Neural cell (in vitro differentiated cells): Measurements from ENCODE around the gene PRRC2B.

Experiments used
- EP300 ChIP-seq: fragments of 450-650 bp; conservative IDR thresholded peaks from 2 replicates; pipeline ENCODE4 v1.6.1; 2014; ENCODE audit warnings: antibody characterized with exemption, mild to moderate bottlenecking, moderate library complexity; ENCODE audit not compliant: poor library complexity, severe bottlenecking
- EZH2 ChIP-seq: fragments of 200-600, 300-800 bp; shearing (Covaris generic), sonication (generic); IDR thresholded peaks from 2 replicates; pipeline ENCODE4 v1.6.1; 2014; ENCODE audit warnings: antibody characterized with exemption, low read length, borderline replicate concordance, mild to moderate bottlenecking; ENCODE audit not compliant: insufficient read depth, poor library complexity, severe bottlenecking
- POLR2AphosphoS5 ChIP-seq: IDR thresholded peaks from 2 replicates; pipeline ENCODE4 v1.6.1; 2012
- RAD21 ChIP-seq: fragments of 450-650 bp; conservative IDR thresholded peaks from 2 replicates; pipeline ENCODE4 v1.6.1; 2014; ENCODE audit warnings: antibody characterized with exemption, mild to moderate bottlenecking, moderate library complexity
- TAF1 ChIP-seq: IDR thresholded peaks from 2 replicates; pipeline ENCODE4 v1.6.1; 2012; ENCODE audit warnings: low read depth
- TF ChIP-seq, protein P1 (sequence below): fragments of 450-650 bp; IDR thresholded peaks from 2 replicates; pipeline ENCODE4 v1.5.1; 2014; ENCODE audit warnings: antibody characterized with exemption, mild to moderate bottlenecking, moderate library complexity; ENCODE audit not compliant: poor library complexity, severe bottlenecking

DNA sequence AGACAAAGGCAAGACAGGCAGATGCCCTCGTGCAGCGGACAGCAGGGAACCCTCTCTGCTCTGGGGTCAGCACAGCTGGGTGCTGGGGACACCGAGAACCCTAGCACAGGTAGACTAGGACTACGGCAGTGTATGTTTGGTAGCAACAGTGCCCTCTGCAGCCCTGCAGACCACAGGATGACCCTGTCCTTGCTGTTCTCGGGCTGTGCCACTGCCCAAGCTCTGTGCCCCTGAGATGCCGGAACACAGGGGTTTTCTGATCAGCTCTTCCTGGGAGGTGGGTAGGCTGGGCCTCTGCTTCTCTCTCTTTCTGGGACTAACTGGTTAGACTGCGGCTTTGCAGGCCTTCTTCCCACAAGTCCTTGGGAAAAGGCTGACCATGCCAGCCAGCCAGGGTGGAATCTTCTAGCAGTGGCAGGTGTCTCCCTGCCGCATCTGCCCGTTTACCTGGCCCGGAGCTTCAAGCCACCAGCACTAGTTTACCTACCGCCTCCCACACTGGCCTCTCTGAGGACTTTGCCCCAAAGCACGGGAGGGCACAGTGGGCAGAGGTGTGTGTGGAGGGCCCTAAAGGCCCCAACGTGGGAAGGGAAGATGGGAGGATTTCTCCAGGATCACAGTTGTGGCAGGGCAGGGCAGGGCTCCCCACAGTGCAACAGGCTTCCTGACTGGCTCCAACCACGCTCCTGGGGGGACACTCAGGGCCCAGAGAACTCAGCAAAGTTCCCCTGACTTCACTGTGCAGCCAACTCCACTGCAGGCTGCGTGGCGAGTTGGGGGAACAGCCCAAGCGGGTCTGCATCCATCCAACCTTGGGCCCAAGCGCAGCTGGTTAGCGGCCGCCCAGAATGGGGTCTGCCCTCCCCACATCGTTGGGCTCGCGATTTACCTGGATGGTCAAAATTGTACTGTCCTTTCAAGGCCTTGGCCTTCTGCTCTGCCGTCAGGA lies 136.0 kb downstream of the PRRC2B start:
- TF ChIP-seq, protein P1, sequence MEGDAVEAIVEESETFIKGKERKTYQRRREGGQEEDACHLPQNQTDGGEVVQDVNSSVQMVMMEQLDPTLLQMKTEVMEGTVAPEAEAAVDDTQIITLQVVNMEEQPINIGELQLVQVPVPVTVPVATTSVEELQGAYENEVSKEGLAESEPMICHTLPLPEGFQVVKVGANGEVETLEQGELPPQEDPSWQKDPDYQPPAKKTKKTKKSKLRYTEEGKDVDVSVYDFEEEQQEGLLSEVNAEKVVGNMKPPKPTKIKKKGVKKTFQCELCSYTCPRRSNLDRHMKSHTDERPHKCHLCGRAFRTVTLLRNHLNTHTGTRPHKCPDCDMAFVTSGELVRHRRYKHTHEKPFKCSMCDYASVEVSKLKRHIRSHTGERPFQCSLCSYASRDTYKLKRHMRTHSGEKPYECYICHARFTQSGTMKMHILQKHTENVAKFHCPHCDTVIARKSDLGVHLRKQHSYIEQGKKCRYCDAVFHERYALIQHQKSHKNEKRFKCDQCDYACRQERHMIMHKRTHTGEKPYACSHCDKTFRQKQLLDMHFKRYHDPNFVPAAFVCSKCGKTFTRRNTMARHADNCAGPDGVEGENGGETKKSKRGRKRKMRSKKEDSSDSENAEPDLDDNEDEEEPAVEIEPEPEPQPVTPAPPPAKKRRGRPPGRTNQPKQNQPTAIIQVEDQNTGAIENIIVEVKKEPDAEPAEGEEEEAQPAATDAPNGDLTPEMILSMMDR = no peak
- TF ChIP-seq RAD21 (no peak), EZH2 (no peak), EP300 (no peak), POLR2AphosphoS5 (no peak), TAF1 (no peak)
